ENCODE results near the gene ANO9. TPM values are rescaled to one million over a fixed set of nuclear protein-coding genes. Genes with fewer than 3 reads are reported as not detected.

Gene ANO9
- total RNA-seq, 1 experiment from 2014 or later = 85.5 TPM

GRCh38 chr11:380095-380480 lies 61.7 kb downstream of the ANO9 start:
- Histone ChIP-seq H3K4me3 (ENCODE audit: low read depth, low read length) (no peak overlapping the region), H3K27me3 (replicated peaks; ENCODE audit: control insufficient read depth, insufficient read depth, low read length) (no peaks in the 10 kb centered on the region), H3K9me3 (no peaks in the 10 kb centered on the region), H3K36me3 (ENCODE audit: control insufficient read depth, insufficient read depth, low read length) (no peaks in the 10 kb centered on the region; the same call in 1 of the 2 replicates), H3K4me1 (peaks cover 6% of the 10 kb centered on the region; the same call in 1 of the 2 replicates)
- no TSS peak for BruUV-seq (replicated peaks)
- intact Hi-C loops (cut with micrococcal nuclease; ENCODE audit: unreplicated experiment) = no loop called here
- H3K4me1 Mint-ChIP-seq (ENCODE audit: low read depth, unreplicated experiment) = no peaks in the 10 kb centered on the region
- no peak overlapping the region for H3K27ac Mint-ChIP-seq (ENCODE audit: unreplicated experiment)
- no peaks in the 10 kb centered on the region for H3K9me3 Mint-ChIP-seq (ENCODE audit: unreplicated experiment)
- ChIA-PET POLR2A (no interaction called here), CTCF (no interaction called here)
- no peak for TF ChIP-seq CTCF (IDR thresholded peaks at IDR 0.05; ENCODE audit: insufficient read depth in 1 of 2, low read depth in 1 of 2, low read length in 1 of 2, severe bottlenecking in 1 of 2, unreplicated experiment in 1 of 2)
- H3K4me3 Mint-ChIP-seq (ENCODE audit: unreplicated experiment) = no peak overlapping the region
- peaks cover 22% of the 10 kb centered on the region for H3K36me3 Mint-ChIP-seq (ENCODE audit: insufficient read depth, unreplicated experiment)
- H3K27me3 Mint-ChIP-seq (ENCODE audit: insufficient read depth, unreplicated experiment) = no peaks in the 10 kb centered on the region
- DNase-seq = no peak

DNA sequence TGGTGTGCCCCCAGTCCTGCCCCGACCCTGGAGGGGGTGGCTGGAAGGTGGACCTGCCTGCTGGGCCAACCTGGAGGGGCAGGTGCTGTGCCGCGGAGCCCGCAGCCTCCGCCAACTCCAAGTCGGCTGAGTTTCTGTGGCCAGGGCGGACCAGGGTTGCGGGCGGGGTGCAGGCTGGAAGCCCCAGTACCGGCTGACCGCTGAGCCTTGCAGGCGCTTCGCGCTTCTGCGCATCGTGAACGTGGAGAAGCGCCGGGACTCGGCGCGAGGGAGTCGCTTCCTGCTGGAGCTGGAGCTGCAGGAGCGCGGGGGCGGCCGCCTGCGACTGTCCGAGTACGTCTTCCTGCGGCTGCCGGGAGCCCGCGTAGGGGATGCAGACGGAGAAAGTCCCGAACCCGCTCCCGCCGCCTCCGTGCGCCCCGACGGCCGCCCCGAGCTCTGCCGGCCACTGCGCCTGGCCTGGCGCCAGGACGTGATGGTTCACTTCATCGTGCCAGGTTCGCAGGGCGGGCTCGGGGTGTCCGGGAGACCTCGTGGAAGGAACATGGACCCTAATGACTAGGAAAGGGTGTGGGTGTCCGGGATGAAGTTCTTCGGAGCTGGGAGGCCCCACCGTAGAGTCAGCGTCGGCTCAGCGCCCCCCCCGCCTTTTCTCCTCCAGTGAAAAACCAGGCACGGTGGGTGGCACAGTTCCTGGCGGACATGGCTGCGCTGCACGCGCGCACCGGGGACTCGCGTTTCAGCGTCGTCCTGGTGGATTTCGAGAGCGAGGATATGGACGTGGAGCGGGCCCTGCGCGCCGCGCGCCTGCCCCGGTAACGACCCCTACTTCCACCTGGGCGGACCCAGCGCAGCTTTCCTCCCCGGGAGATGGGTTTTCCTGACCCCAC lies 62.4 kb downstream of the ANO9 start:
- CTCF ChIA-PET = no interaction called here
- Mint-ChIP-seq H3K9me3 (ENCODE audit: unreplicated experiment) (no peaks in the 10 kb centered on the region), H3K27me3 (ENCODE audit: insufficient read depth, unreplicated experiment) (no peaks in the 10 kb centered on the region), H3K4me1 (ENCODE audit: low read depth, unreplicated experiment) (no peaks in the 10 kb centered on the region), H3K27ac (ENCODE audit: unreplicated experiment) (no peak overlapping the region), H3K36me3 (ENCODE audit: insufficient read depth, unreplicated experiment) (peaks cover 22% of the 10 kb centered on the region), H3K4me3 (ENCODE audit: unreplicated experiment) (no peak overlapping the region)
- POLR2A ChIA-PET = no interaction called here
- Histone ChIP-seq H3K9me3 (no peaks in the 10 kb centered on the region), H3K4me1 (peaks cover 6% of the 10 kb centered on the region; the same call in 1 of the 2 replicates), H3K36me3 (ENCODE audit: control insufficient read depth, insufficient read depth, low read length) (no peaks in the 10 kb centered on the region; the same call in 1 of the 2 replicates), H3K27me3 (replicated peaks; ENCODE audit: control insufficient read depth, insufficient read depth, low read length) (no peaks in the 10 kb centered on the region), H3K4me3 (ENCODE audit: low read depth, low read length) (no peak overlapping the region)
- intact Hi-C loops (cut with micrococcal nuclease; ENCODE audit: unreplicated experiment) = no loop called here
- no peak for TF ChIP-seq CTCF (IDR thresholded peaks at IDR 0.05; ENCODE audit: insufficient read depth in 1 of 2, low read depth in 1 of 2, low read length in 1 of 2, severe bottlenecking in 1 of 2, unreplicated experiment in 1 of 2)
- BruUV-seq (replicated peaks) = no TSS peak
- DNase-seq = no peak

DNA sequence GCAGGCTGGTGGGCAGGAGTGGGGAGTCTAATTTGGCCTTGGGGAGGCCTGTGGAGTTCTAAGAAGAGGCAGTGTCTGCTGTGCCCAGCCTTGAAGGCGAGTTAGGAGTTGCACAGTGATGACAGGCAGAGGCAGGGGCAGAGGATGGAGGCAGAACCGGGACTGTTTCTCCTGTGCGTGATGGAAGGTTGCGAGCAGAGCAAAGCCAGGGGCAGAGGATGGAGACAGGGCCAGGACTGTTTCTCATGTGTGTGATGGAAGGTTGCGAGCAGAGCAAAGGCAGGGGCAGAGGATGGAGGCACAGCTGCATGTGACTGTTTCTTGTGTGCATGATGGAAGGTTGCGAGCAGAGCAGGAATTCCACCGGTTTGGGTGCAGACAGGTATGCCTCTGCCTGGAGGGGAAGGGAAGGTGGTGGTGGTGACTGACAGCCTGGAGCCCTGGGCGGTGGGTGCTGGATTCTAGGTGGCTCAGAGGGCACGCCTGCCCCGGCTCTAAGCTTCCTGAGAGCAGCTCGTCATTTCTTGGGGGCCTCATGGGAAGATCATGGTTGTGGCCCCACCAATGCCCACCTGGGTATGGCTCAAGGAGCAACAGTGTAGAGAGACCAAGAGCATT lies 63.8 kb downstream of the ANO9 start:
- Mint-ChIP-seq H3K4me3 (ENCODE audit: unreplicated experiment) (no peak overlapping the region), H3K9me3 (ENCODE audit: unreplicated experiment) (no peaks in the 10 kb centered on the region), H3K36me3 (ENCODE audit: insufficient read depth, unreplicated experiment) (peaks cover 22% of the 10 kb centered on the region), H3K27ac (ENCODE audit: unreplicated experiment) (no peak overlapping the region), H3K27me3 (ENCODE audit: insufficient read depth, unreplicated experiment) (no peaks in the 10 kb centered on the region), H3K4me1 (ENCODE audit: low read depth, unreplicated experiment) (peaks cover 8% of the 10 kb centered on the region)
- ChIA-PET POLR2A (no interaction called here), CTCF (no interaction called here)
- H3K27me3 ChIP-seq (replicated peaks; ENCODE audit: control insufficient read depth, insufficient read depth, low read length) = no peaks in the 10 kb centered on the region
- no TSS peak for BruUV-seq (replicated peaks)
- H3K4me1 ChIP-seq = peaks cover 17% of the 10 kb centered on the region
- H3K36me3 ChIP-seq (ENCODE audit: control insufficient read depth, insufficient read depth, low read length) = no peaks in the 10 kb centered on the region; the same call in 1 of the 2 replicates
- intact Hi-C loops (cut with micrococcal nuclease; ENCODE audit: unreplicated experiment) = no loop called here
- no peak for TF ChIP-seq CTCF (IDR thresholded peaks at IDR 0.05; ENCODE audit: insufficient read depth in 1 of 2, low read depth in 1 of 2, low read length in 1 of 2, severe bottlenecking in 1 of 2, unreplicated experiment in 1 of 2)
- no peak overlapping the region for H3K4me3 ChIP-seq (ENCODE audit: low read depth, low read length)
- no peak for DNase-seq
- no peaks in the 10 kb centered on the region for H3K9me3 ChIP-seq
